C4-2B (cell line): ENCODE data around the gene PRSS53.

ENCODE experiments used
- ZFX ChIP-seq: fragments of 450-650 bp; IDR thresholded peaks from 2 replicates; pipeline ENCODE4 v1.6.1; 2017
- TF ChIP-seq, protein P1 (sequence below): fragments of 450-650 bp; conservative IDR thresholded peaks from 2 replicates; pipeline ENCODE4 v1.5.1; 2017; ENCODE audit warnings: mild to moderate bottlenecking

DNA sequence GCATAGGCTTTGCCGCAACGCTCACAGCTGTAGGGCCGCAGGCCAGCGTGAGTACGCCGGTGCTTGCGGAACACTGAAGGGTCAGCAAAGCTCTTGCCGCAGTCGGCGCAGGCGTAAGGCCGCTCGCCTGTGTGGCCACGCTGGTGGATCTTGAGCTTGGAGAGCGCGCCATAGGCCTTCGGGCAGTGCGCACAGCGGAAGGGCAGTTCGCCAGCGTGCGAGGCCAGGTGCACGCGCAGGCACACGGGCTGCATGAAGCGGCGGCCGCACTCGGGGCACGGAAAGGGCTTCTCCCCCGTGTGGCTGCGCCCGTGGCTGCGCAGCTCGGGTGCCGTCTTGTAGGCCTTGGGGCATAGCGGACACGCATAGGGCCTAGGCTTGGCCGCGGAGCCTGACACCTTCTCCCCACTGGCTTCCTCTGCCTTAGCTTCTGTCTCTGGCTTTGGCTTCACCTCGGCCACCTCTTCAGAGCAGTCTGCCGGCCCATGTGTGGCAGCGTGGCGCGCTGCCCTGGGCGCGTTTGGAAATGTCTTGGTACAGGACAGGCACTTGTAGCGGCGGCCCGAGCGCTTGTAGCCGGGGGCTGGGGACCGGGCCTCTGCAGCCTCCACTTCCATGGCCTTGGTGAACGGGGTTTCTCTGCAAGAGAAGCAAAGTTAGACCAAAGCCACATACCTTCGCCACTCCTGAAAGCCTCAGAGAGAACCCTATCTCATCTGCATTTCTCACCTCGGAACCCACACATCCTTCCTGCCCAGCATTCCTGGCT, 24.7 kb downstream of the PRSS53 start:
- TF ChIP-seq, protein P1, sequence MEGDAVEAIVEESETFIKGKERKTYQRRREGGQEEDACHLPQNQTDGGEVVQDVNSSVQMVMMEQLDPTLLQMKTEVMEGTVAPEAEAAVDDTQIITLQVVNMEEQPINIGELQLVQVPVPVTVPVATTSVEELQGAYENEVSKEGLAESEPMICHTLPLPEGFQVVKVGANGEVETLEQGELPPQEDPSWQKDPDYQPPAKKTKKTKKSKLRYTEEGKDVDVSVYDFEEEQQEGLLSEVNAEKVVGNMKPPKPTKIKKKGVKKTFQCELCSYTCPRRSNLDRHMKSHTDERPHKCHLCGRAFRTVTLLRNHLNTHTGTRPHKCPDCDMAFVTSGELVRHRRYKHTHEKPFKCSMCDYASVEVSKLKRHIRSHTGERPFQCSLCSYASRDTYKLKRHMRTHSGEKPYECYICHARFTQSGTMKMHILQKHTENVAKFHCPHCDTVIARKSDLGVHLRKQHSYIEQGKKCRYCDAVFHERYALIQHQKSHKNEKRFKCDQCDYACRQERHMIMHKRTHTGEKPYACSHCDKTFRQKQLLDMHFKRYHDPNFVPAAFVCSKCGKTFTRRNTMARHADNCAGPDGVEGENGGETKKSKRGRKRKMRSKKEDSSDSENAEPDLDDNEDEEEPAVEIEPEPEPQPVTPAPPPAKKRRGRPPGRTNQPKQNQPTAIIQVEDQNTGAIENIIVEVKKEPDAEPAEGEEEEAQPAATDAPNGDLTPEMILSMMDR: no peak
- no peak for TF ChIP-seq ZFX
